Measurements from ENCODE around the gene P2RX4. TPM values are rescaled to one million over a fixed set of nuclear protein-coding genes. Genes with fewer than 3 reads are reported as not detected.

P2RX4 gene
- total and polyA plus RNA-seq, 9 of the 15 experiments (the other 6 are each of a cell fraction or from before 2014, with no cell fraction given) = 6.6 to 21.5 (median 11.7) TPM

DNA sequence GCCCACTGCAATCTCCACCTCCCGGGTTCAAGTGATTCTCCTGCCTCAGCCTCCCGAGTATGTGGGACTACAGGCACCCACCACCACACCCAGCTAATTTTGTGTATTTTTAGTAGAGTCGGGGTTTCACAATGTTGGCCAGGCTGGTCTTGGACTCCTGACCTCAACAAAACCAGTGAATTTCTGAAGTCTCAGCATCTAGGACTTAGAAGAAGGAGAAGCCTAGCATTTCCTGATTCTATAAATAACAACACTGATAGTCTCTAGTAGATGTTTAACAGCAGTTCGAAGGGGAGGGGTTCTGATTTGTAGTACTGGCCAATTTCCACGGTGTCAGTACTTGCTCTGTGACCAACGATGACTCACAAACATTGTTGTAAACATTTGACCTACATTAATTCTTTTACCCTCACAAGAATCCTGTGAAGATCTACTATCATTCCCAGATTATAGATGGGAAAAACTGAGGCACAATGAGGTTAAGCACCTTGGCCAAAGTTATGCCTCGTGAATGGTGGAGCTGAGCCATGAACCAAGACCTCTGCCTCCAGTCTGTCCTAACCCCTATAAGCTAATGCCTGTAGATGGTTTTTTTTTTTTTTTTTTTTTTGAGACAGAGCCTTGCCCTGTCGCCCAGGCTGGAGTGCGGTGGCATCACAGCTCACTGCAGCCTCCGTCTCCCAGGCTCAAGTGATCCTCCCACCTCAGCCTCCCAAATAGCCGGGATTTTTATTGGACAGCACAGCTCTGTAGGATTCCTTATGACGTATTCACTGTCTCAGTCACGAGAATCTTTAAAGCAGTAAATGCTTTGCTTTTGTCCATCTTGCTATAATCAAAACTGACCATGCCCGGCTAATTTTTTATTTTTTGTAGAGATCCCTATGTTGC, 5.2 kb downstream of the P2RX4 start (continued):
- TF ChIP-seq CBX5 (IDR thresholded peaks at IDR 0.05; ENCODE audit: borderline replicate concordance, low read depth) = no peak
- no peak for TF ChIP-seq ZNF143 (CRISPR knock-in tag; IDR thresholded peaks at IDR 0.05)
- TF ChIP-seq JUND (IDR thresholded peaks at IDR 0.05; ENCODE audit: borderline replicate concordance, low read depth, low read length) = peak; percentile 76
- TF ChIP-seq JUND (tag; IDR thresholded peaks at IDR 0.05; ENCODE audit: borderline replicate concordance, low read depth, low read length) = peak; percentile 68; the same call in 2 of the 3 replicates
- no peak for TF ChIP-seq NONO (IDR thresholded peaks at IDR 0.05; ENCODE audit: low read depth in 2 of 2, low read length in 1 of 2)
- TF ChIP-seq TSC22D4 (tag; IDR thresholded peaks at IDR 0.05) = no peak
- no peak for TF ChIP-seq E2F8 (IDR thresholded peaks at IDR 0.05; ENCODE audit: low read depth, partially characterized antibody)
- TF ChIP-seq, protein P1, sequence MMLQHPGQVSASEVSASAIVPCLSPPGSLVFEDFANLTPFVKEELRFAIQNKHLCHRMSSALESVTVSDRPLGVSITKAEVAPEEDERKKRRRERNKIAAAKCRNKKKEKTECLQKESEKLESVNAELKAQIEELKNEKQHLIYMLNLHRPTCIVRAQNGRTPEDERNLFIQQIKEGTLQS (IDR thresholded peaks at IDR 0.05) = peak; percentile 70
- TF ChIP-seq, protein P1 (CRISPR knock-in tag; conservative IDR thresholded peaks at IDR 0.05) = no peak
- no peak for TF ChIP-seq FOXM1 (IDR thresholded peaks at IDR 0.05; ENCODE audit: low read depth)
- TF ChIP-seq FOXM1 (CRISPR knock-in tag; IDR thresholded peaks at IDR 0.05; ENCODE audit: low read depth) = no peak
- no peak for TF ChIP-seq EWSR1 (IDR thresholded peaks at IDR 0.05; ENCODE audit: borderline replicate concordance, low read depth, partially characterized antibody)
- TF ChIP-seq, protein P2, sequence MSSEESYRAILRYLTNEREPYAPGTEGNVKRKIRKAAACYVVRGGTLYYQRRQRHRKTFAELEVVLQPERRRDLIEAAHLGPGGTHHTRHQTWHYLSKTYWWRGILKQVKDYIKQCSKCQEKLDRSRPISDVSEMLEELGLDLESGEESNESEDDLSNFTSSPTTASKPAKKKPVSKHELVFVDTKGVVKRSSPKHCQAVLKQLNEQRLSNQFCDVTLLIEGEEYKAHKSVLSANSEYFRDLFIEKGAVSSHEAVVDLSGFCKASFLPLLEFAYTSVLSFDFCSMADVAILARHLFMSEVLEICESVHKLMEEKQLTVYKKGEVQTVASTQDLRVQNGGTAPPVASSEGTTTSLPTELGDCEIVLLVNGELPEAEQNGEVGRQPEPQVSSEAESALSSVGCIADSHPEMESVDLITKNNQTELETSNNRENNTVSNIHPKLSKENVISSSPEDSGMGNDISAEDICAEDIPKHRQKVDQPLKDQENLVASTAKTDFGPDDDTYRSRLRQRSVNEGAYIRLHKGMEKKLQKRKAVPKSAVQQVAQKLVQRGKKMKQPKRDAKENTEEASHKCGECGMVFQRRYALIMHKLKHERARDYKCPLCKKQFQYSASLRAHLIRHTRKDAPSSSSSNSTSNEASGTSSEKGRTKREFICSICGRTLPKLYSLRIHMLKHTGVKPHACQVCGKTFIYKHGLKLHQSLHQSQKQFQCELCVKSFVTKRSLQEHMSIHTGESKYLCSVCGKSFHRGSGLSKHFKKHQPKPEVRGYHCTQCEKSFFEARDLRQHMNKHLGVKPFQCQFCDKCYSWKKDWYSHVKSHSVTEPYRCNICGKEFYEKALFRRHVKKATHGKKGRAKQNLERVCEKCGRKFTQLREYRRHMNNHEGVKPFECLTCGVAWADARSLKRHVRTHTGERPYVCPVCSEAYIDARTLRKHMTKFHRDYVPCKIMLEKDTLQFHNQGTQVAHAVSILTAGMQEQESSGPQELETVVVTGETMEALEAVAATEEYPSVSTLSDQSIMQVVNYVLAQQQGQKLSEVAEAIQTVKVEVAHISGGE (CRISPR knock-in tag; IDR thresholded peaks at IDR 0.05) = no peak
- TF ChIP-seq TCF7L2 (IDR thresholded peaks at IDR 0.05; ENCODE audit: low read depth, low read length) = no peak
- no peak for TF ChIP-seq ZNF668 (CRISPR knock-in tag; IDR thresholded peaks at IDR 0.05)
- TF ChIP-seq, protein P3, sequence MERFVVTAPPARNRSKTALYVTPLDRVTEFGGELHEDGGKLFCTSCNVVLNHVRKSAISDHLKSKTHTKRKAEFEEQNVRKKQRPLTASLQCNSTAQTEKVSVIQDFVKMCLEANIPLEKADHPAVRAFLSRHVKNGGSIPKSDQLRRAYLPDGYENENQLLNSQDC (CRISPR knock-in tag; IDR thresholded peaks at IDR 0.05) = no peak
- no peak for TF ChIP-seq RUNX1 (IDR thresholded peaks at IDR 0.05; ENCODE audit: low read depth)
- TF ChIP-seq NR2C2 (CRISPR knock-in tag; IDR thresholded peaks at IDR 0.05) = no peak
- TF ChIP-seq NR2C2 (tag; IDR thresholded peaks at IDR 0.05) = no peak
- 0 out of 2 replicates have a peak, but pooled peaks have one; percentile 23 for TF ChIP-seq SOX6 (IDR thresholded peaks at IDR 0.05)
